GM21360 (cell line): ENCODE data around the gene SLC45A2.

ENCODE experiments used
- ATAC-seq: cut with Tn5 transposase; IDR thresholded peaks from one replicate; pipeline ENCODE4 v1.9.1; 2021; ENCODE audit warnings: mild to moderate bottlenecking, moderate library complexity; ENCODE audit not compliant: unreplicated experiment

SLC45A2 gene

GRCh38 chr5:34007621-34008600 is 23.4 kb upstream of the SLC45A2 start, which contains the start of gene AMACR:
Gene AMACR, minus strand, starts transcription at chr5:34008050. Its CDS starts 31 bp downstream, at chr5:34008019.
- ATAC-seq: peak; percentile 93

DNA sequence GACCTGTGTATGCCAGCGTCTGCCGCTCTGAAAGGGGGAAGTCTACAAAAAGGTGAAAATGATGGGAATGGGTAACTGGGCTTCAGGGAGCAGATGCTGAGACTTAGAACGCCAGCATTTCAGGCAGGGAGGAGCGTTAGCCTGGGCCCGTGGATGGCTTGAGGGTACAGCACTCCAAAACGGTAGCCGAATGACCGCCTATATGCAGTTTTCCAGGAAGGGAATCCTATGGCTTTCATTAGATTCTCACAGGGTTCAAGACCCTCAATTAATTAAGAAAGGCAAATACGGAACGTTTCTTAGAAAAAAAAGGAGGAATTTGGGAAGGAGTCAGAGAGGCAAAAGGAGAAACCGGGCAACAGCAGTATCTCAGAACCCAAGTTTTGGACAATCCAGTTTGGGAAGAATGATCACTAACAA is 22.7 kb upstream of the SLC45A2 start:
- no peak for ATAC-seq

DNA sequence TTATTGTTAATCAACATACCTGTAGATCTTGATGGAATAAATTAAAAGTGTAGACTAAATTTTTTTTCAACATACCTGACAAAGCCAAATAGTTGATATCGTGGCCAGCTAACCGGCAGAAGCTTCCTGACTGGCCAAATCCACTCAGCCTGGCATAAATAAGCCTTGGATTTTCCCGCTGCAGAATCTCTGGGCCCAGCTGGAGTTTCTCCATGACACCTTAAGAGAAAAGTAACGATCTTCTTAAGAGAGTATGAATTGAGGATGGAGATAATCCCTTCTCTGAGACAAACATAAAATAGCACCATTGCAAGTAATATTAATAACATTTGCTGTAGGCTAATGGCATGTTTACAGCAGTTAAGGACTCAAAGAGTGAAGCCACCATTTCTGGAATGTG is 21.2 kb upstream of the SLC45A2 start:
- ATAC-seq: no peak

GRCh38 chr5:34005211-34005610 is 20.7 kb upstream of the SLC45A2 start:
- no peak for ATAC-seq

- ATAC-seq: no peak
Observed at GRCh38 chr5:34003941-34004340, 19.4 kb upstream of the SLC45A2 start.

- no peak for ATAC-seq
Observed at GRCh38 chr5:34002629-34003328, 18.3 kb upstream of the SLC45A2 start.

GRCh38 chr5:34001241-34001841 is 16.8 kb upstream of the SLC45A2 start:
- ATAC-seq: no peak

DNA sequence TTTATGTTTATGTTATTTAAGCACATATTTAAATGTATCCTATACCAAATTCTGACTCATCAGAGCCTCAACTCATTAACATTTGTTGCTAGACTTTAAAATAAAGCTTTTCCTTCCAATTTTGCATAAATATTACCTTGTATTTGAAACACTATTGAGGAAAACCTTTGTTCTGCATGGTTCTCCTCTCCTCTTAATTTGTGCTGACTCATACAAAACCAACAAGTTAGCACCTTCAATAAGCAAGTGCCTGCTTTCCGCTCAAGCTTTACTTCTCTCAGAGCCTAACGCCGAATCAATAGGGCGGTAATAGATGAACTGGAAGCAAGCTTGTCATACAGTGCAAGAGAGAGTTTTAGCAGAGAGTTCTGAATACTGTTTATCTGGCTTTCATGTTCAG is 15.5 kb upstream of the SLC45A2 start:
- ATAC-seq: no peak

DNA sequence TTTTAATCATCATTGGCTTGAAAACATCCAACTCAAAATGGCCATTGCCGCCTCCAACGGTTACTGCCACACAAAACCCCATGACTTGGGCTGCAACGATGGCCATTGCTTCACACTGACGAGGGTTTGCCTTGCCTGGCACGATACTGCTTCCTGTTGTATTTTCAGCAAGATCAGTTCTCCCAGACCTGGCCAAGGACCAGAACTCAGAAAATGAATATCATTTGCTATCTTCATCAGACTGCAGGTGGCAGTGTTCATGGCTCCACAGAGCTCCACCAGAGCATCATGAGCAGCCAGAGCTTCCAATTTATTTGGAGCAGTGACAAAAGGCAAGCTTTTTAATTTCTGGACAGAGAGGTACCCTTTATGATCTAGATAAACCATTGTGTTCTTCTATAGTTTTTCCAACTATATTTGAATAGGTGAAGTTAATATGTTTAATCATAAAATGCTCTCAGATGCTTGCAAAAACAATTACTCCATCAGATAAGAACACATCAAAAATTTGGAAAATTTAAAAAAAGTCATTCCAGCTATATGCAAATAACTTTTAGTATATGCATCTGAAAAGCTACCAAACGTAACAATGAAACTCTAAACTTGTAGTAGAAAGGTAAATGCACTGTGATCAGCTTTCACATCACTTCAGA is 13.0 kb upstream of the SLC45A2 start:
- peak; percentile 70 for ATAC-seq

DNA sequence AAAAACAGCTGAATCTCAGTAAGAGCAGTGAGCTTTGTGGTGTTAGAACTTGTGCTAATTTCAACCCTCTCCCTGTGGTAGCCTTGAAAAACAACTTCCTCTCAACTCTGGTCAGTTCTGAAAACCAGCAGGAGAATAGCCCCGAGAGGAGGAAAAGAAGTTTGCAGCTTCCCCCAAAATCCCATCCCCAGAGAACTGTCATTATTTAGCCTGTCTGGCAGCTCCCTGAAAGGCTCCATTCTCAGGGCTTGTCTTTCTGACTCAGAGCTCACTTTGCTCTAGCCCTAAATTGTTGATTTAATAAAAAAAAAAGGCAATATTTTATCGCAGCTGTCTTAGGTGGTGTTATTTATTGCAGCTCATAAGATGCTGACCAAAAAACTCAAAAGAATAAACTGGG is 11.4 kb upstream of the SLC45A2 start:
- no peak for ATAC-seq

- no peak for ATAC-seq
Observed at GRCh38 chr5:33994845-33995244, 10.4 kb upstream of the SLC45A2 start.

DNA sequence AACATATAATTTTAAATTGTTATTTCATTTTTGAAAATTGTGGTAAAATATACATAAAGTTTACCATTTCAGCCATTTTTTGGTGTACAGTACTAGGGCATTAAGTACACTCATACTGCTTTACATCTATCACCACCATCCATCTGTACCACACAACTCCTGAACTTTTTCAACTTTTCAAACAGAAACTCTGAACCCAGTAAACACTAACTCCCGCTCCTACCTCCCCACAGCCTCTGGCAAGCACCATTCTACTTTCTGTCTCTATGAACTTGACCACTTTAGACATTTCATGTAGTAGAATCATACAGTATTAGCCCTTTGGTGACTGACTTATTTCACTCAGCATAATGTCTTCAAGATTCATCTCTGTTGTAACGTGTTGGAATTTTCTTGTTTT is 8.4 kb upstream of the SLC45A2 start:
- no peak for ATAC-seq

DNA sequence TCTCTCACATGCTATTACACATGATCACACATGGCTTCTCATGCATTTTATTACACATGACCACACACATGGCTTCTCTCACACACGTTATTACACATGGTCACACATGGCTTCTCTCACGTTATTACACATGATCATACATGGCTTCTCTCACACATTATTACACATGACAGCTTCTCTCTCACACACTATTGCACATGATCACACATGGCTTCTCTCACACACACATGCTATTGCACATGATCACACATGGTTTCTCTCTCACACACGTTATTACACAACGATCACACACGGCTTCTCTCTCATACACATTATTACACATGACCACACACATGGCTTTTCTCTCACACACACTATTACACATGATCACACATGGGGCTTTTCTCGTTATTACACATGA is 954 bp upstream of the SLC45A2 start:
- ATAC-seq: no peak

DNA sequence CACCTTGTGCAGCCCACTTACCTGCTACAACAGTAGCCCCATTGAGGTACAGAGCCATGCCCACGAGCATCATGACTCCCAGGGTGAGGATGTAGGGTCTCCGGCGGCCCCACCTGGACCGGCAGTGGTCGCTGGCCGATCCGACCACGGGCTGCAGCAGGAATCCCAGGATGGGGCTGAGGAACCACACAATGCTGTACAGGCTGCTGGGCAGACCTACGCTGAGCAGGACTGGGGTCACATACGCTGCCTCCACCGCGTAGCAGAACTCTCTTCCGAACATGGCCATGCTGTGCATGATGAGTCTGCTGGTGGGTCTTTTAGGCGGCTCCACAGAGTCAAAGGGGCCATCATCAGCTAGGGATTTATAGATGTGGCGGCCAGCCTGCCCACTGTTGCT is 315 bp downstream of the SLC45A2 start:
- no peak for ATAC-seq

GRCh38 chr5:33981408-33982162 is 2.9 kb downstream of the SLC45A2 start:
- ATAC-seq: no peak

DNA sequence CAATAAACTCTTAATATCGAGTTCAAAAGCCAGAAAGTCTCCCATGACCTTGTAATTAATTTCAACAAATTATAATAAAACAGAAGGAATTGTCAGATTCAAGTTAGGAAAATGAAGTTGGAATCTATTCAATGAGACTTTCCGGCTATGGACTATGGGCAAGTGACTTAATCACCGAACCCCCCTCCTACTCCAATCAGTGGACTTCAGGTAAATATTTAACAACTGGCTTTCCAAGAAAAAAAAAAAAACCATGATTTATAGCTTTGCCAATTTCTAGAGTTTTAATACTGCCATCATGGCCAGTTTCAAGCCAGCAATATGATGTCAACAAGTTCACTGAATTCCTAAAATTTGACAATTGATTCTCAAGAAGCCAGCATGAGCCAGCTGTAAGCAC is 4.5 kb downstream of the SLC45A2 start:
- no peak for ATAC-seq

- ATAC-seq: no peak
Observed at GRCh38 chr5:33978306-33978705, 6.2 kb downstream of the SLC45A2 start.

DNA sequence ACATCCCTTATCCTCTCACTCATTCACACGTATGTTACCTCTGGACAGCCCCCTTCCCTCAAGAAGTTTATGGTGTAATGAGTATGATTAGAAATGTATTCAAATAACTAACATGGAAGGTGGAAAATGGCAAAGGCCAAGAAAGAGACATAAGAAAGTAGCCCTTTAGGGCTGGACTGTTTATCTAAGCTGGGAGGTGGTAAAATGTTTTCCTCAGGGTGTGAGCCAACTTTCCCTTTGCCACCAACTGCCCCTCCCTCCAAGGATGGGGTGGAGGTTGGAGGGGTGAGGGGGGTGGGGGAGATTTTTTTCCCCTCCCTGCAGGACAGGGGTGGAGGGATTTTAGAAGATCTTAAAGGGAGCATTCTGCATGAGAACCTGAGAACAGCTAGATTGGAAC is 8.2 kb downstream of the SLC45A2 start:
- ATAC-seq: no peak

DNA sequence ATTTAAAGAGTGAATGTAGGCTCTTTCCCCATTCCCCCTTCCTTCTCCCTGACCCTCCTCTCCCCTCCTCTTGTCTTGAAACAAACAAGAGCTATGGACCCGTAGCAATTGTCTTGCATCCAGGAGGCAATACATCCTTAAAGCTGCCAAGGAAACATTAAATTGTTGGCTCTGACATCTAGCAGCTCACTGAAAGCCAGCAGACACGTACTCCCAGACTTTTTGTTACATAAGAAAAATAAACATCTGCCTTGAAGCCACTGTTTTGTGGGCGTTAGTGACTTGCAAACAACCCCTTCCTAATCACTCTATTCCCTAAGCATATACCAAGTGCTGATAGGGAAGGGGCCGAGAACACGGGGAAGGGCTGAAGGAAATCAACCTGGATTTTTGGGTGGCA is 8.6 kb downstream of the SLC45A2 start:
- ATAC-seq: no peak

- ATAC-seq: peak; percentile 59
Observed at GRCh38 chr5:33973271-33973670, 11.2 kb downstream of the SLC45A2 start.
